OCI-LY7 (cell line): ENCODE data around the gene PLD1.

ENCODE experiments used
- CTCF ChIP-seq: fragments of 200-600 bp; sonication (generic); conservative IDR thresholded peaks from 2 replicates; pipeline ENCODE4 v1.5.1; 2014; ENCODE audit warnings: mild to moderate bottlenecking, antibody characterized with exemption, low read length, moderate library complexity, mixed read lengths
- EZH2phosphoT487 ChIP-seq: fragments of 200-600 bp; sonication (generic); IDR thresholded peaks from 2 replicates; pipeline ENCODE4 v1.6.1; 2018; ENCODE audit warnings: low read depth, borderline replicate concordance, mild to moderate bottlenecking, mixed run types, antibody characterized with exemption, low read length, moderate library complexity, mixed read lengths

- no peak for TF ChIP-seq CTCF
- no peak for TF ChIP-seq EZH2phosphoT487
Measured at GRCh38 chr3:171821778-171822358, 11.6 kb upstream of the PLD1 start.
